Measurements from ENCODE around the gene KCNAB1.

- TF ChIP-seq CTCF (conservative IDR thresholded peaks at IDR 0.05; ENCODE audit: low read depth, low read length) (no peak), EZH2 (IDR thresholded peaks at IDR 0.05; ENCODE audit: borderline replicate concordance, low read depth, low read length, poor library complexity, severe bottlenecking) (no peak)
These were observed 185.3 kb downstream of the KCNAB1 start for GRCh38 chr3:156305672-156306071.
